Measurements from ENCODE around the gene MRPL55.

MRPL55 gene

DNA sequence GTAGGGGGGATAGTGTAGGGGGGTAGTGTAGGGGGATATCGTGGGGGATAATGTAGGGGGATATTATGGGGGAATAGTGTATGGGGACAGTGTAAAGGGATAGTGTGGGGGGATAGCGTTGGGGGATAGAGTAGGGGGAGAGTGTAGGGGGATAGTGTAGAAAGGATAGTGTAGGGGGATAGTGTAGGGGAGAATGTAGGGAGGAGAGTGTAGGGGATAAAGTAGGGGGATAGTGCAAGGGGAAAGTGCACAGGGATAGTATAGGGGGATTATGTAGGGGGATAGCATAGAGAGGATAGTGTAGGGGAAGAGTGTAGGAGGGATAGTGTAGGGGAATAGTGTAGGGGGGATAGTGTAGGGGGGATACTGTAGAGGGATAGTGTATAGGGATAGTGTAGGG, 38.9 kb downstream of the MRPL55 start:
- no peak for DNase-seq (ENCODE audit: low spot score)

DNA sequence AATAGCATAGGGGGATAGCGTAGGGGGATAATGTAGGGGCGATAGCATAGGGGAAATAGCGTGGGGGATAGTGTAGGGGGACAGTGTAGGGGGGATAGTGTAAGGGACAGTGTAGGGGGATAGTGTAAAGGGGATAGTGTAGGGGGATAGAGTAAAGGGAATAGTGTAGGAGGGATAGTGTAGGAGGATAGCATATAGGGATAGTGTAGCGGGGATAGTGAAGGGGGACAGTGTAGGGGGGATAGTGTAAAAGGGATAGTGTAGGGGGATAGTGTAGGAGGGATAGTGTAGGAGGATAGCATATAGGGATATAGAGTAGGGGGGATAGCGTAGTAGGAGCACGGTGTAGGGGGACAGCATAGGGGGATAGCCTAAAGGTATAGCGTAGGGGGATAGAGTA, 40.7 kb downstream of the MRPL55 start:
- DNase-seq (ENCODE audit: low spot score) = no peak

DNA sequence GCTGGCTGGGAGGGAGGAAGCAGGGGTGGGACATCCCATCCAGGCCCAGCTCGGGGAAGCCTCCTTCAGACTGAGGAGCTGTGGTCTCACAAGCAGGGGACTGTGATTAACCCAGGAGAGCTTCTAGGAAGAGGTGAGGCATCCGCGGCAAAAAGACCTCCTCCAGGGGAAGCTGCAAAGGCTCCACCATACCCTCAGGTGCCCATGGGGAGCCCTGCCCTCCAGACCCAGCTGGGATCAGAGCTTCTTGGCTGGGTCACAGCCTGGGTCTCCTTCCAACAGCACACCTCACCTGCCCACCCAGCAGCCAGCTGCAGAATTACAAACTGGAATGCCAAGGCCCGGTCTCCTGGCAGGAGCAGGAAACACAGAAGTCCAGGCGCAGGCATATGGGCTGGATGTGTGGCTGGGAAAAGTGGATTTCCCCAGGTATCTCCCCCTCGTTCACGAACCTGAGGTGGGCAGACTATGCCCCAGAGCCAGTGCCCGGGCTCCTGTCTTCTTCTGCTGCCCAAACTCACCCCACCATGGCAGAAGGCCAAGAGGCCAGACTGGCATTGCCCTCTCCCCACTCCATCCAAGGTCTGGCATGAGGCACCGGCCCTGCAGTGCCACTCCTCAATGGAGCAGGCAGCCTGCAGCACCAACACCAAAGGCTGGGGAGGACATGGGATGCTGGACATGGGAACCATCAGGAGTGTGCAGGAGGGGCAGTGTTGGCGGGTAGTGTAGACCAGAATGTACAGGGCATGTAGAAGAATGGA, 42.0 kb downstream of the MRPL55 start:
- no peak for DNase-seq (ENCODE audit: low spot score)

DNA sequence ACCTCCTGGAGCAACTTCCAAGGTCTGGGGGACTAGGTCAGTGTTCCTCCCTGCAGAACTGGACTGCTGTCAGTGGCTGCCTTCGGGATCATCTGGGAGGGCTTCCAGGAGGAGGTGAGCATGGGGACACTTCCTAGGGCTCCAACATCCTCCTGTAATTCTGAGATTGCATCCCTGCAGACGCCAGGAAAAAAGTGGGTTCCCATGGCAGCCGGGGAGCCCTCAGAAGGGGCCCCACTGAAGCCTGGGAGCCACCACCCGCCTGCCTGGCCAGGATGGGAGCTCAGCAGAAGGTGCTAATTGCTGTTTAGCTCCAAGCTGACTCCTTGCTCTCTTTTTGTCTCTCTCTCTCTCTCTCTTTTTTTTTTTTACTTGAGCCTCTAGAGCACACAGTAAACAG, 42.7 kb downstream of the MRPL55 start:
- no peak for DNase-seq (ENCODE audit: low spot score)

DNA sequence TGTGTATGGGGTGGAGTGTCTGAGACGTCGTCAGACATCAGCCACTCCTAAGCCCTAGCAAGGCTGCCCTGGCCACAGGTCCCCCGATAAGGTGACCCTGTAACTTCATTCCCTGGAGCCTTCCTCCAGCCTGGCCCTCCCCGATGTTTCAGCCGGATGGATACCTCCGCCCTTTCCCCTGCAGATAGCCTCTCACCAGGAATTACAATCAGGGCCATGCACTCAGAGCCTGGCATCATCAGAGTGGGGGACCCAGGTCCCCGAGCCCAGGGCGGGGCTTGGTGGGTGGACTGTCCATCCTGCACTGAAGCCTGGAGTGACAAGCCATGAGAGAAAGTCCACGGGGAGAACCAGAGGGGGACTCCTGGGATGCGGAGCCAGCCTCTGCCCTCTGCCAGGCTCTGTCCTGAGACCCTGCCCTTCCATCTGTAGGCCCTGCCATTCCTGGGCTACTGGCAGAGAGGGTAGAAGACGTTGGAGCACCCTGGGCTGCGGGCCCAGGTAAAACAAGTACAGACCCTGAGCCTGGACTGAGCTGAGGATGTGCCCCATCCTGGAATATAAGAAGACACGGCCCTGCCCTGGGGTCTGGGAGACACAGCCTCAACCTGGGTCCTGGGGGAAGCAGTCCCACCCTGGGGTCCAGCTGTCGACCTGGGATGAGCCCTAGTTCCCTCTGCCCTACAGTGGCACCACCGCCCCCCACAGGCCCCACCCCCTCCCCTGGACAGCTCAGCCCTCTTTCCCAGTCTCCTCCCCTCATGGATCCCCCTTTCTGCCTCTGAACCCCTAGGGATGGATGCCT, 43.4 kb downstream of the MRPL55 start:
- DNase-seq (ENCODE audit: low spot score) = no peak

DNA sequence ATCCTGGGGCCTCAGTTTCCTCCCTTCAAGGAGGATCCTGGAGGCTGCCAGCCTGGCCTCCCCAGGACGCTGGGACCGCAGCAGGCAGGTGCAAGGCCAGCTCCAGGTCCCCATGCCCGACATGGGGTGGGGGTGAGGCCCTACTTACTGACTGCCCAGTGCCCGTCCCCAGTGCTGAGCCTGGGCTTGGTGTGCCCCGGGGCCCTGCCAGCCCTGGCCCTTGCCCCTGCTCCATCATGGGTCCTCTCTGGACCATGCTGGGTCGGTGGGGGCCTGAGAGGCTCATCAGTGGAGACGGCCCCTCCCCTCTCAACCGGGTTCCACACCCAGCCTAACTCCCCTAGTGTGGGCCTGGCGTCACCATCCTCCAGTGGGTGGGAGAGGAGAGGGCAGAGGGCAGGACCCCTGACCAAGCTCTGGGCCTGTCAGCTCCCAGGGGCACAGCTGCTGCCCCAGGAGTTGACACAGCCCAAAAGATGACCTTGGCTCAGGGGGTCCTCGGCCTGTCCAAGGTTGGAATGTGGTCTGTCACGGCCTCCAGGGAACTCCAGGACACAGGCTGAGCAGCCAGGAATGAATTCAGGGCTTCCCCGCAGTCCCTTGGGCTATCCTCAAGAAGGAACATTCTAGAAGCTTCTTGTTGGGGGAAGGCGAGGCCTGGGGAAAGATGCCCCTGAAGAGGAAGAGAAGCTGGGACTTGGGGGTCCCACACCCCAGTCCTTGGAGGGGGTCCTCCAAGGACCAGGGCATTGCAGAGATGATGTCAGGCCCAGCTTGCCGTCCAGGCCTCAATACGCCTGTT, 44.2 kb downstream of the MRPL55 start:
- DNase-seq (ENCODE audit: low spot score) = no peak

DNA sequence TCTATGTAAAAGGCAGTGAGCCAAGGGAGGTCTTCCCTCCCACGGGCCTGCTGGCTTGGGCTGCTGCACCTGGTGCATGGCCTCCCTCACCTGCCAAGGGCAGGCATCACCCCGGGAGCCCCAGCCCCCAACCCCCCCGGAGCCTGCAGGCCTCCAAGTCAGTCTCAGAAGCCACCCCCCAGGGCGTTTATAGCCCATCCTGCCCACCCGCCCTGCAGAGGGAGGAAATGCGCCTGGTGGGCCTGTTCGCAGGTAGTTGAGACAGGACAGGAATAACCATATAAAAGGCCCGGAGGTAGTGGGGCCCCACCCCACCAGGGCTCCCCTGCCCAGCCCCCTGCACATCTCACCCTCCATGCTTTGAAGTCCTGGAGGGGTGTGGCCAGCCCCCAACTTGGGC, 44.8 kb downstream of the MRPL55 start:
- DNase-seq (ENCODE audit: low spot score) = no peak

DNA sequence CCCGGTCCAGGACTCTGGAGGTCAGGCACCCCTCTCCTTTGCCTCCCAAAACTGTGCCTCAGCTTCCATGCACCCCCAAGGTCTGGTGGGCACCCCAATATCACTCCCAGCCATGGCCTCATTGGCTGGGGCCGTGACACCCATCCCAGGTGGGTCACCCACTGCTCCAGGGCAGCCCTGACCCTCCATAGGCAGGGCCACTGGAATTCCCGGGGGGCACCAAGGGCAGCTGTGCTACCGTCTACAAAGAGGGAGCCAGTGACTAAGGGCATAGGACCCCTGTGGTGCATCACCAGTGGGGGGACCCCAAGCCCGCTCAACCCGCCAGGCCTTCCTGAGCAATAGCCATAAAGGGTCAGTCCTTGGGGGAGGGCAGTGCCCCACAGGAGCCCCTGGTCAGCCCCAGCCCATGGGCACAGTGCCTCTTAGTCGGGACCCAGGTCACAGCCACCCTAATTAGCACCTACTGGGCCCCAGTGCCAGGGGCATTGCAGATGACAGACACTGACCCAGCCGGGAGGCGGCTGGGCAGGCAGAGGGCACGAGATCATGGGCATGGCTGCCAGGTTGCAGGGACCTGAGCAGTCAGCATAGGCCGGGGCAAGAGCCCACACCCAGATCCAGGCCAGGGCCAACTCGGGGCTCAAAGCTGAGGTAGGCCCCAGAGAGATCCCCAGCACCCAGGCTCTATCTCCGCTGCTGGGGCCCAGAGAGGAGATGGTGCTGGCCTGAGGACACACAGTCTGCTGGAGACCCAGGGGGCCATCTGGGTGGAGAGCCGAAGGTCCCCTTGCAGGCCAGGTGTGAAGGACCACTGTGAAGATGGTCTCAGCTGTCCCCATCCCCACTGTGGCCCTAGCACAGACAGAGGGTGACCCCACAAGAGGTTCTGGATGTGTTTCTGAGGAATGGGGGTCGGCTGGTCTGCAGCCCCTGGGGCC, 45.6 kb downstream of the MRPL55 start:
- DNase-seq (ENCODE audit: low spot score) = no peak

DNA sequence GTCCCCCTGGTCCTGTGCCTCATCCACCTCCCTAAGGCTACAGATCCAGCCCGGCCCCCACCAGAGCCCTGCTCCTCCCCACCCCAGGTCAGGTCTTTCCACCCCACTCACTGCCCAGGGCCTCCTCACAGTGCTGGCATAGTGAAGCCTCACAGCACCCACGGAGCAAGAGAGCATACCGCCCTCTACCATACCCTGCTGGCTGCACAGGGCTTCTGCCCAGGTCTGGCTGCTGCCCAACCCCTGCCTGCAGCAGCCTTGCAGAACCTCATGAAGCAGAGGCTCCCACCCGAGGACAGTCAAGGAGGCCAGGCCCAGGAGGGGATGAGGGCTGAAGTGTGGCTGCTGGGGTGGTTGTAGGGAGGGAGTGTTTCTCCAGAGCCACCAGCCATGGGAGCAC, 46.3 kb downstream of the MRPL55 start:
- no peak for DNase-seq (ENCODE audit: low spot score)

DNA sequence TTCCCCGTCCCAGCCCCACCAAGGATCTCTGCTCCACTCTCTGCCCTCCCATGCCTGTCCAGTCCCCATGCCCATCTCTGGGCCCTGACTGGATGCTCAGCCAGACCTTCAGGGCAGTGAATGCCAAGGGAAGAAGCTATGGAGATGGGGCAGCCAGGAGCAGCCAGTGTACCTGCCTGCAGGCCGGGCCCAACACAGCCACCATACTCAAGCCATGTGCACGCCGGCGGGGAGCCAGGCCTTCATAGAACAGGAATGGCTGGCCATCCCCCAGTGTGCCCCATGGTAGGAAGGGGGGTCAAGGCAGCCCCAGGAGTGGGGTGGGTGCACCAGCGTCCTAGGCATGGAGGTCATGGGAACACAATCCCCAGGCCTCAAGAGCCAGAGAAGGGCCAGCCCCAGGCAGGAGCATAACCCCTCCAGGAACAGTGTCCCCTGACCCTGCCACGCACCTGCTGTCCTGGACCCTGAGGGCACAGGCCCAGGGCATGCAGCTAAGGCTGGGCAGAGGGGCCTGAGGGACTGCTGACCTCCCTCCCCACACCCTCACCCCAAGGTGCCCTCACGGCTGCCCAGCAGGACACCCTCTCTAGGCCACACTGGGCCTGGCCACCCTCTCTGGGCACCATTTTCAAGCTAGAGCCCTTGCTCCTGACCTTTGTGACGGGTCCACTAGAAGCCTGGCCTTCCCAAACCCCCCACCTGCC, 46.9 kb downstream of the MRPL55 start:
- no peak for DNase-seq (ENCODE audit: low spot score)

DNA sequence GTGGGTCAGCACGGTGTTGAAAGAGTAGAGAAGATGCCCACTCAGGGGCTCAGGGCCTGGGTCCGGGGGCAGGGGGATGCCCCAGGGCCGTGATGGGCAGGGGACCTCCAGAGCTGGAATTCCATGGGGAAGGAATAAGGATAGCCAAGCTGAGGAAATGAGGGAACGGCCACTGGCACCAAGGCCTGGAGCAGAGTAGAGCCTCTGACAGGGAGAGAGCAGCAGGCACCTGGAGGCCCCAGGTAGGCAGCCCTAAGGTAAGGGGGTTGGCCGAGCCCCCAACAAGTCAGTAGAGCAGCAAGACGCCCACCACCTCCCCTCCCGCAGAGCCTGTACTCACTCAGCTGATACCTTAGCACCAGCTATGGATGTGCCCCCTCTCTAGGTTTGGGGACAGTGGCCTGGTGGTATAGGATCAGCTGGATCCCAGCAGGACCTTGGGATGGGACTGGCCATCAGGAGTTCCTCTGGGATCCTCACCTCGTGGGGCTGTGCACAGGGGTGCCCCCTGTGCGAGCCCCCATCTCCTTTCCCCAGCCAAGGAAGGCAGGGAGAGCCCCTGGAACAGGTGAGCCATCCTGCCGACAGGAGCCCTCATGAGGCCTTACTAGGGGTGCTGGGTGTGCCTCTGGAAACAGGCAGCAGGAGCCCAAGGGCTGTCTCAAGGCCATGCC, 47.6 kb downstream of the MRPL55 start:
- DNase-seq (ENCODE audit: low spot score) = no peak

DNA sequence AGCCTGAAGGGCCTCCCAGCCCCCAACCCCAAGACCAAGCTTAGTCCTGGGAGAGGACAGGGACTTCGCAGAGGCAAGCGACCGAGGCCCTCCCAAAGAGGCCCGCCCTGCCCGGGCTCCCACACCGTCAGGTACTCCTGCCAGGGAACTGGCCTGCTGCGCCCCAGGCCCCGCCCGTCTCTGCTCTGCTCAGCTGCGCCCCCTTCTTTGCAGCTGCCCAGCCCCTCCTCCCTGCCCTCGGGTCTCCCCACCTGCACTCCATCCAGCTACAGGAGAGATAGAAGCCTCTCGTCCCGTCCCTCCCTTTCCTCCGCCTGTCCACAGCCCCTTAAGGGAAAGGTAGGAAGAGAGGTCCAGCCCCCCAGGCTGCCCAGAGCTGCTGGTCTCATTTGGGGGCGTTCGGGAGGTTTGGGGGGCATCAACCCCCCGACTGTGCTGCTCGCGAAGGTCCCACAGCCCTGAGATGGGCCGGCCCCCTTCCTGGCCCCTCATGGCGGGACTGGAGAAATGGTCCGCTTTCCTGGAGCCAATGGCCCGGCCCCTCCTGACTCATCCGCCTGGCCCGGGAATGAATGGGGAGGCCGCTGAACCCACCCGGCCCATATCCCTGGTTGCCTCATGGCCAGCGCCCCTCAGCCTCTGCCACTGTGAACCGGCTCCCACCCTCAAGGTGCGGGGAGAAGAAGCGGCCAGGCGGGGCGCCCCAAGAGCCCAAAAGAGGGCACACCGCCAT, 48.5 kb downstream of the MRPL55 start:
- no peak for DNase-seq (ENCODE audit: low spot score)

DNA sequence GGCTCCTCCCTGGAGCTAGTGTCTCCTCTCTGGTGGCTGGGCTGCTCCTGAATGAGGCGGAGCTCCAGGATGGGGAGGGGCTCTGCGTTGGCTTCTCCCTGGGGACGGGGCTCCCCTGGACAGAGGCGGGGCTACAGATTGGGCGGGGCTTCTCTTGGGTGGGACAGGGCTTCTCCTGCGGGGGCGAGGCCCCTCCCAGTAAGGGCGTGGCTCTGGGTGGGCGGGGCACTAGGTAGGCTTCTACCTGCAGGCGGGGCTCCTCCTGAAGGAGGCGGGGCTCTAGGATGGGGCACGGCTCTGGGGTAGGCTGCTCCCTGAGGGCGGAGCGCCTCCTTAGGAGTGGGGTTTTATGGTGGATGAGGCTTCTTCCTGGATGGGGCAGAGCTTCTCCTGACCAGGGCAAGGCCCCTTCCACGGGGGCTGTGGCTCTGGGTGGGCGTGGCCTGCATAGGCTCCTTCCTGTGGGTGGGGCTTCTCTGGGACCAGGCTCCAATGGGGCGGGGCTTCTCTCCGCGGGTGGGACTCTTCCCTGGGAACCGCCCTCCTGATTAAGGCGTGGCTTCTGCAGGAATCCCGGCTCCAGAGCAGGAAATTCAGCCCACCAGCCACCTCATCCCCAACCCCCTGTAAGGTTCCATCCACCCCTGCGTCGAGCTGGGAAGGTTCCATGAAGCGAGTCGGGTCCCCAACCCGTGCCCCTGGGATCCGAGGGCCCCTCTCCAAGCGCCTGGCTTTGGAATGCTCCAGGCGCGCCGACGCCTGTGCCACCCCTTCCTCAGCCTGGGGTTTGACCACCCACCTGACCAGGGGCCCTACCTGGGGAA, 49.3 kb downstream of the MRPL55 start:
- no peak for DNase-seq (ENCODE audit: low spot score)

DNA sequence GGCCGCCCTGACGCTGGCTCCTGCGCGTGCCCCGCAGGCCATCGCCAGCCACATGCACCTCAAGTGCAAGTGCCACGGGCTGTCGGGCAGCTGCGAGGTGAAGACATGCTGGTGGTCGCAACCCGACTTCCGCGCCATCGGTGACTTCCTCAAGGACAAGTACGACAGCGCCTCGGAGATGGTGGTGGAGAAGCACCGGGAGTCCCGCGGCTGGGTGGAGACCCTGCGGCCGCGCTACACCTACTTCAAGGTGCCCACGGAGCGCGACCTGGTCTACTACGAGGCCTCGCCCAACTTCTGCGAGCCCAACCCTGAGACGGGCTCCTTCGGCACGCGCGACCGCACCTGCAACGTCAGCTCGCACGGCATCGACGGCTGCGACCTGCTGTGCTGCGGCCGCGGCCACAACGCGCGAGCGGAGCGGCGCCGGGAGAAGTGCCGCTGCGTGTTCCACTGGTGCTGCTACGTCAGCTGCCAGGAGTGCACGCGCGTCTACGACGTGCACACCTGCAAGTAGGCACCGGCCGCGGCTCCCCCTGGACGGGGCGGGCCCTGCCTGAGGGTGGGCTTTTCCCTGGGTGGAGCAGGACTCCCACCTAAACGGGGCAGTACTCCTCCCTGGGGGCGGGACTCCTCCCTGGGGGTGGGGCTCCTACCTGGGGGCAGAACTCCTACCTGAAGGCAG, 50.0 kb downstream of the MRPL55 start:
- no peak for DNase-seq (ENCODE audit: low spot score)

DNA sequence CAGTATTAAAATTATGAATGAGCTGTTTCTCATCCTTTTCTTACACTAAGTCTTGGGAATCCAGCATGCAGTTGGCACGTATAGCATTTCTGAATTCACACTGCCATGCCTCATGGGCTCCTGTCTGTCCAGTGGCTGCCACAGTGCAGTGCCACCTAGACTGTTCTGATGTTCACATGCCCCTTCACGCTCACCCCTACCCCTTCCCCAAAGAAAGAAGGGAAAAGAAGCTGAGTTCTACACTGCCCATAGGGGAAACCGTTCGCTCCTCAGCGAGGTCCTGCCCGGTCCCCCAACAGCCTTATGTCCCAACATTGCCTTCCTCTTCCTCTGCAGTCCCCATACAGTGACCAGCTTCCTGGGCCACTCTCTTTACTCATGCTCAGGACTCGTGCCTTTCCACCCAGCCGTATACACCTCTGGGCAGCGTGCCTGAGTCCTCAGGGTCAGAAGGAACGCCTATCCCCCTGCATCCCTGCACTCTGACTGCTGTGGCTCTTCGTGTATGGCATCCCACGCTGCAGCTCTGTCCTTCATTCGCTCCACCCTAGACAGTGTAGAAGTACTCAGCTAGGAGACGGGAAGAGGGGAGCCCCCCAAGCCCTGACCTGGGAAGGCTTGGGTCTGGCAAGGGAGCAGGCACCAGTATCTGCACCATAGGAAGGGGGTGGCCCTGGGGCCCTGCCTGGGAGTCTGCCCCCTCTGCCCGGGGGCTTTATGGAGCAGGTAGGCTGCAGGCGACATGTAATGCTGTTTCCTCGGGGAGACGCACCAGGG, 50.7 kb downstream of the MRPL55 start:
- DNase-seq (ENCODE audit: low spot score) = no peak
